ENCODE data around the gene DNAJC17.

DNA sequence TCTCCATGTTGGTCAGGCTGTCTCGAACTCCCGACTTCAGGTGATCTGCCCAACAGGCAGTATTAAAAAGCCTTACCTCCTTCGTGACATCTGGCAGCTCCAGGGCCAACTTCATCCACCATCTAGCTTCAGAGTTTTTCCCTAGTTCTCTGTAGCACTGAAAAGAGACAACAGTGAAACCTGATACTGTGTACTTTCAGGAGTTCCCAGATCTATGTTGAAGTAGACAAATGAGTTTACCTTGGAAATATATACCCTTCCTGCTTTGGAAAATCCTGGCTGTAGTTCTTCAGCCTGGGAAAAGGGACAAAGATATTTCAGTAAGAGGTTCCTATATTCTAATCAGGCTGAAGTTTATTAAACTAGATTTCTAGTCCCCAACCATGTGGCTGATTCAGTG lies 70.2 kb downstream of the DNAJC17 start:
- TF ChIP-seq, protein P1, sequence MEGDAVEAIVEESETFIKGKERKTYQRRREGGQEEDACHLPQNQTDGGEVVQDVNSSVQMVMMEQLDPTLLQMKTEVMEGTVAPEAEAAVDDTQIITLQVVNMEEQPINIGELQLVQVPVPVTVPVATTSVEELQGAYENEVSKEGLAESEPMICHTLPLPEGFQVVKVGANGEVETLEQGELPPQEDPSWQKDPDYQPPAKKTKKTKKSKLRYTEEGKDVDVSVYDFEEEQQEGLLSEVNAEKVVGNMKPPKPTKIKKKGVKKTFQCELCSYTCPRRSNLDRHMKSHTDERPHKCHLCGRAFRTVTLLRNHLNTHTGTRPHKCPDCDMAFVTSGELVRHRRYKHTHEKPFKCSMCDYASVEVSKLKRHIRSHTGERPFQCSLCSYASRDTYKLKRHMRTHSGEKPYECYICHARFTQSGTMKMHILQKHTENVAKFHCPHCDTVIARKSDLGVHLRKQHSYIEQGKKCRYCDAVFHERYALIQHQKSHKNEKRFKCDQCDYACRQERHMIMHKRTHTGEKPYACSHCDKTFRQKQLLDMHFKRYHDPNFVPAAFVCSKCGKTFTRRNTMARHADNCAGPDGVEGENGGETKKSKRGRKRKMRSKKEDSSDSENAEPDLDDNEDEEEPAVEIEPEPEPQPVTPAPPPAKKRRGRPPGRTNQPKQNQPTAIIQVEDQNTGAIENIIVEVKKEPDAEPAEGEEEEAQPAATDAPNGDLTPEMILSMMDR (IDR thresholded peaks at IDR 0.05) = no peak
- no peak for TF ChIP-seq EZH2 (IDR thresholded peaks at IDR 0.05; ENCODE audit: borderline replicate concordance, insufficient read depth, low read depth, low read length, poor library complexity, severe bottlenecking)
